Astrocyte (in vitro differentiated cells and primary cell): ENCODE data around the gene ANAPC10.

ENCODE experiments used
- CTCF ChIP-seq: IDR thresholded peaks from 2 replicates; pipeline ENCODE4 v1.5.1; 2011; ENCODE audit warnings: low read depth, mild to moderate bottlenecking, inconsistent platforms, low read length, moderate library complexity; ENCODE audit not compliant: insufficient read depth
- EZH2 ChIP-seq: IDR thresholded peaks from 2 replicates; pipeline ENCODE4 v1.6.1; 2012; ENCODE audit warnings: mild to moderate bottlenecking, low read length, inconsistent platforms; ENCODE audit not compliant: insufficient read depth

- TF ChIP-seq CTCF: no peak
- no peak for TF ChIP-seq EZH2
Measured at GRCh38 chr4:145044341-145044740, 53.7 kb downstream of the ANAPC10 start.
